CD4-positive, alpha-beta T cell treated with Interferon gamma for 1 hour (primary cell): Measurements from ENCODE around the gene GNG13.
"Not testable (repeated sequence)": the region's sequence is repeated elsewhere in the genome, so short reads cannot be mapped to it uniquely, and the experiment has no call there.

Experiments
- DNase-seq: peaks from one replicate; pipeline ENCODE4 v3.0.0-alpha.2; 2020

The GNG13 gene

GRCh38 chr16:776298-776697 is 24.2 kb downstream of the GNG13 start:
- DNase-seq, result not testable (repeated sequence)

- no peak for DNase-seq
Measured at GRCh38 chr16:775236-775796, 25.2 kb downstream of the GNG13 start.

GRCh38 chr16:774086-775001 is 26.2 kb downstream of the GNG13 start:
- DNase-seq, result no peak

GRCh38 chr16:772959-773358 is 27.6 kb downstream of the GNG13 start:
- DNase-seq, result no peak

- DNase-seq, result no peak
Measured at GRCh38 chr16:770411-770810, 30.1 kb downstream of the GNG13 start.

- DNase-seq, result no peak
Measured at GRCh38 chr16:769934-770333, 30.6 kb downstream of the GNG13 start.

- DNase-seq, result no peak
Measured at GRCh38 chr16:769184-769784, 31.2 kb downstream of the GNG13 start.

GRCh38 chr16:768428-768827 is 32.1 kb downstream of the GNG13 start:
- DNase-seq, result no peak

GRCh38 chr16:767743-768235 is 32.7 kb downstream of the GNG13 start:
- no peak for DNase-seq

GRCh38 chr16:766820-767640 is 33.5 kb downstream of the GNG13 start:
- no peak for DNase-seq

- DNase-seq, result no peak
Measured at GRCh38 chr16:766008-766819, 34.3 kb downstream of the GNG13 start.

GRCh38 chr16:765488-765865 is 35.1 kb downstream of the GNG13 start:
- DNase-seq, result no peak

GRCh38 chr16:764848-765487 is 35.6 kb downstream of the GNG13 start:
- DNase-seq, result no peak

- DNase-seq, result no peak
Measured at GRCh38 chr16:764184-764750, 36.3 kb downstream of the GNG13 start.

GRCh38 chr16:763369-764183 is 37.0 kb downstream of the GNG13 start:
- DNase-seq, result no peak

GRCh38 chr16:762595-763268 is 37.8 kb downstream of the GNG13 start:
- DNase-seq, result no peak

- no peak for DNase-seq
Measured at GRCh38 chr16:761625-762513, 38.7 kb downstream of the GNG13 start.

GRCh38 chr16:760545-761343 is 39.8 kb downstream of the GNG13 start, which contains the start of gene MSLN:
TSS of gene MSLN (plus strand) at chr16:760734. CDS start at chr16:762681, 1,947 bp downstream.
- DNase-seq, result no peak
